SKM-1 (cell line): ENCODE measurements around the gene IRF8.

ENCODE experiments used
- DNase-seq: peaks from one replicate; lab custom pipeline; 2025; ENCODE audit not compliant: unreplicated experiment; lab: John Stamatoyannopoulos, UW

Gene IRF8

DNA sequence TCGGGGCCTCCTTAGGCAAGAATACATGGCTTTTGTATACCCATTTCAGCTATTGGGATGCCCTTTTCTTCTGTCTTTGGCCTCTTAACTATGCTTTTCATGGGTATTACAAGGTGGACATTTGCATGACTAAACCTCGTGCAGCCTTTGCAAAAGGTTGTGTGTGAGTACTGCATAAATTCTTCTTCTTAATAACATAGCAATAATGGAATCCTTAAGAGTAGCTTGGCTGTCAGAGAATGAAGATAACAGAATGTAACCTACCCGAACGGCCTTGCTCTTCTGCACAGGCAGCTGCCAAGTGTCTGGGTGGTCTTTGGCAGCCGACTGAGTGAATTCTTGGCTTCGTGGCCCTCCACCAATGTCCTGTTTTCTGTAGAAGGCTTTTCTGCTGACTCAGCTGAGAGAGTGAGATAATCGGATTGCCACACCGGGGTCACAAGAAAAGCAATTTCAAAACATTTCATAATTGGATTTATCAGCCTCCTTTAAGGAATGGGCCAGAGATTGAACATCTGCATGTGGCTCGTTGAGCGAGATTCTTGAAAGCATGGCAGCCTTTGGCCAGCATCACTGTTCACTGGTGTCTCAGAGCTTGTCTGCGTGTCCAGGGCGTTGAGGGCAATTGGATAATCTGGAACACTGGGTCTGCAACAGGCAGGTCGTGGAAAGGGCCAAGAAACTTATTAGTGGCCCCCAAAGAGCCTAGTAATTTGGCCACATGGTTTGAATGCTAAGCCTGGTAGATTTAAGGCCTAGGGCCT lies 13.4 kb downstream of the IRF8 start:
- DNase-seq = no peak

DNA sequence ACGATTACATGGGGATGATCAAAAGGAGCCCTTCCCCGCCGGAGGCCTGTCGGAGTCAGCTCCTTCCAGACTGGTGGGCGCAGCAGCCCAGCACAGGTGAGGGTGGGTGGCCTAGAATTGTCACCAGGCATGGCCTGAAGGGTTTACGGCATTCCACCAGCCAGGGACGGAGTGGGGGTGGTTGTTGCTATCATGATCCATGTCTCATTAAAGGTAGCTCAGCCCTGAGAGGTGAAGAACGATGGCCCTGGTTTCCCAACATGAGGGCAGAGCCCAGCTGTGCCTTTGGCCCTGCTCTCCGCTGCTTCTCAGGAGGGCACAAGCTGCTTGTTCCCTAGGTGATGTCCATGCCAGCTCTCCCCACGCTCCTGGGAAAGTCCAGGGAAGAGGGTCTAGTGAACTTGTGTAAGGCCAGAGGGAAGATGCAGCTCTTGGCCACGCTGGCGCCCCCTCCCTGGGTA lies 14.2 kb downstream of the IRF8 start:
- no peak for DNase-seq

- DNase-seq = no peak
Measured at GRCh38 chr16:85913688-85914422, 14.9 kb downstream of the IRF8 start.

DNA sequence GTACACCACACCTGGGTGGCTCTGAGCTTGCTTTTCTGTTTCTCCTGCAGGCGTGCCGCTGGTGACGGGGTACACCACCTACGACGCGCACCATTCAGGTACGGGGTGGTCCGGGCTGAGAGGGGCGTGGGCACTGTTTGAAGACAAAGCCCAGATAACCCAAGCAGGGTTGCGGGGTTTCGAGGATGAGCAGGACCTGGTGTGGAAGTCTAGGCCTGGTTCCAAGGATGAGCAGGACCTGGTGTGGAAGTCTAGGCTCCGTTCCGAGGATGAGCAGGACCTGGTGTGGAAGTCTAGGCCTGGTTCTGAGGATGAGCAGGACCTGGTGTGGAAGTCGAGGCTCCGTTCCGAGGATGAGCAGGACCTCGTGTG lies 15.4 kb downstream of the IRF8 start:
- no peak for DNase-seq

DNA sequence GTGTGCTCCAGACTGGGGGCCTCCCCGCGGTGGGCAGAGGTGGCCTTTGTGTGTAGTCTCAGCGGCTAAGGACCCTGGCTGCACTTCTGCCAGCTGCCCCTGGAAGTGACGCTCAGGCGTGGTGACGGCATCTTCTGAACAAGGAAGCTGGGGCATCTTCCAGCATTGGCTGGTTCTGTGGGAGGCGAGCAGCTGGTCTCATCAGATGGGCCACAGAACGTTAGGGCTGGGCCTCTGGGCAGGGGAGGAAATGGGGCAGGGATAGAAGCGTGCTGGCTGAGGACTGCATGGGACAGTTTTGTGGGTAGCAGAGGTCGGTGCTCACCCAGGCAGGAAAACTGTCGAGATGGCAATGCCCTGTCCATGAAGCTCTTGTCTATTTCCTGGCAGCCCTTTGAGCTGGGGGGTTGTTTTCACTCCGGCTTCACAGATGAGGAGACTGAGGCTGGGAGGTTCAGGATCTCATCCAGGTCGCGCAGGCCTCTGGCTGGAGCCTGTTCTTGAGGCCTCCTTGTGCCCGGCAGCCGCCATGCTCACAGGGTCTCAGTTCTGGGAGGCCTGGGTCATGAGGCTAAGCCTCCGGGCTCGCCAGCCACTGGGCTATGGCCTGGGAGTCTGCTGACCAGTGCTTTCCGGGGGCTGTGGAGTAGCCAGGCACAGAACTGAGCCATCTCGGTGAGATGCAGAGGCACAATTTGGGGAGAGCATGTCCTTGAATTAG lies 16.3 kb downstream of the IRF8 start:
- DNase-seq = no peak

GRCh38 chr16:85916141-85916890 lies 17.4 kb downstream of the IRF8 start:
- DNase-seq = no peak

- no peak for DNase-seq
Measured at GRCh38 chr16:85917012-85917411, 18.1 kb downstream of the IRF8 start.

- DNase-seq = no peak
Measured at GRCh38 chr16:85917959-85918358, 19.0 kb downstream of the IRF8 start.

DNA sequence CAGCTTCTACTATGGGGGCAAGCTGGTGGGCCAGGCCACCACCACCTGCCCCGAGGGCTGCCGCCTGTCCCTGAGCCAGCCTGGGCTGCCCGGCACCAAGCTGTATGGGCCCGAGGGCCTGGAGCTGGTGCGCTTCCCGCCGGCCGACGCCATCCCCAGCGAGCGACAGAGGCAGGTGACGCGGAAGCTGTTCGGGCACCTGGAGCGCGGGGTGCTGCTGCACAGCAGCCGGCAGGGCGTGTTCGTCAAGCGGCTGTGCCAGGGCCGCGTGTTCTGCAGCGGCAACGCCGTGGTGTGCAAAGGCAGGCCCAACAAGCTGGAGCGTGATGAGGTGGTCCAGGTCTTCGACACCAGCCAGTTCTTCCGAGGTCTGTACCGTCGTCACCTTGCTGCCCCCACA lies 19.5 kb downstream of the IRF8 start:
- DNase-seq = no peak

DNA sequence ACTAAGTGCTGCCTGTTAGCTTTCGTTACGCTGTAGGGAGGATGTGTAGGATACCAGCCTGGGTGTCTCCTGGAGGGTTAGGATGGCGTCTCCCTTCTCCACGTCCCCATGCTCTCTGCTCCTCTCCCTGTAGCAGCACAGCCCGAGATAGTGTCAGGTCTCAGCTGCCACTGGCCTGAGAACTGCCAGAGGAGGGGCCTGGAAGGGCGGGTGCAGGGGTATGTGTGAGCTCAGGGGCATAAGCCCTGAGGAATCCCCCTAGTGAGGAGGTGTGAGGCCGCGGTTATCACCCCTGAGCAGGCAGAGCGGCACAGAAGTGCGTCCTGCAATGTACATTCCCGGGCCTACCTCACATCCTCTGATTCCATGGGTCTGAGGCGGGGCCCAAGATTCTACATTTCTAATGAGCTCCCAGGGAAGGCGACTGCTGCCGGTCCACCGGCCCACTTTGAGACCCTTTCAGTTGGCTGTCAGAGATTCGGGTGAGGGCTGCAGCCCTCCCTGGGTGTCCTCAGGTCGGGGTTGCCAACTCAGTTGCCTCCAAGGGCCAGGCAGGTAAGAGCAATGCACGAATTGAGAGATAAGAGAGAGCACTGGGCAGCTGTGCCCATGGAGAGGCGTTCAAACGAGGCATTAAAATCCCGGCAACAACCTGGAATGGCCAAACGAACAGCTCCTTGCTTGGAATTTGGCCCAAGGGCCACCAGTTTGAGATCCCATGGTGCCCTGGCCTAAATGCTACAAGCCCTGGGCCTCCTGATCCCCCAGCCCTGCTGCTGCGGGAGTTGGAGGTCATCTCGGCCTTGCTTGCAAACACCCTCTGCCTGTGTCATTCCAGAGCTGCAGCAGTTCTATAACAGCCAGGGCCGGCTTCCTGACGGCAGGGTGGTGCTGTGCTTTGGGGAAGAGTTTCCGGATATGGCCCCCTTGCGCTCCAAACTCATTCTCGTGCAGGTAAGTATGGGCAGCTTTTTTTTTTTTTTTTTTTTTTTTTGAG lies 20.6 kb downstream of the IRF8 start:
- DNase-seq = no peak

- no peak for DNase-seq
Measured at GRCh38 chr16:85921026-85921425, 22.1 kb downstream of the IRF8 start.

DNA sequence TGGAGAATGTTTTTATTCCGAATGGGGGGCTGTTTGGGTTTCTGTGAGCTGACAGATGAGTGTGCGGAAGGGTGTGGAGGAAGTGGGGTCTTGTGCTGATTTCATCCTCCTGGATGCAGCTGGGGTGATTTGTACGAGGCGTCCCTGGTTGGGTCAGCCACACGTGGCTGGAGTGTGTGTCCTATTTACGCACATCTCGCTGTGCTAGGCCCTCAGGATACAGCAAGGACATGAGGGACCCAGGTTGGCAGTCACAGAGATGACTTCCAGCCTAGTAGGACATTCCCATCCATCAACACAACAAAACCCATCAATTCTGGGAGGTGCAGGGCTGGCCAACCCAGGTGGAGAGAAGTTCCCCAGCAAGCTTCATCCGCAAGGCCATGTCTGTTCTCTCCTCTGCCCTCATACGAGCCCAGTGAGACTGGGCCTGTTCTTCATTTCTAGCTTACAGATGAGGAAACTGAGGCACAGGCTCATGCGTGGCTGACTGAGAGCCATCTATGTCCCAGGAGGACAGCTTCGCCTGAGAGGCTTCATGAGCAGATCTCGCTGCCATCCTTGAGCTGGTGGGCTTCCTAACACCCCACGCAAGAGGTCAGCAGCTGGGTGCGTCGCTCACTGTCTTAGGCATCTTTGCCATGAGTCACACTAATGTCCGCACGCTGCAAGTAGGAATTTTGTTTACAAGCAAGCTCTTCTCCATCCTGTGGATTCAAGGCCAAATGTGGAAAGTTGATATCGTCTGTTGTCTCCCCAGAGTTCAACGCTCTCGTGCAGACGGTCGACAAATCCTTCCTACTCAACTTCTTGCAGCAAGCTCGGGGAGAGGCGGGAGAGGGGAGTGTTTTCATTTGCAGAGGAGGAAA lies 24.4 kb downstream of the IRF8 start:
- no peak for DNase-seq

GRCh38 chr16:85924675-85925074 lies 25.7 kb downstream of the IRF8 start:
- no peak for DNase-seq

DNA sequence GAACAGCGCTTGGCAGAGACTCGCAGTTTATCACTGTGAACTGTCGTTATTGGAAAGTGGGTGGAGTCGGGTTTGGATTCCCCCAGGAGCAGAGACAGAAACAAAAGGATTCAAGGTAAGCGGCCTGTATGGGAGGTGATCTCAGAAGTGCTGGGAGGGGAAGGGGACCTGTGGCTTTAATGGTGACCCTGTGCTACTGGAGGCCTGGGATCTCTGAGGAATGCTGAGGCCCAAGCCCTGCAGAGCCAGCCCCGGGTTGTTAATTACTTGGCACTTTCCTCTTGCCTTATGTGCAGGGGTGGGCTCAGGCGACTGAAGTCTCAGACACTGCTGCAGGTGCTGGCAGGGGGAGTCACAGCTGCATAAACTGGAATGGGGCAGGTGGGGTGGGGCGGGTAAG lies 27.4 kb downstream of the IRF8 start:
- DNase-seq = no peak

DNA sequence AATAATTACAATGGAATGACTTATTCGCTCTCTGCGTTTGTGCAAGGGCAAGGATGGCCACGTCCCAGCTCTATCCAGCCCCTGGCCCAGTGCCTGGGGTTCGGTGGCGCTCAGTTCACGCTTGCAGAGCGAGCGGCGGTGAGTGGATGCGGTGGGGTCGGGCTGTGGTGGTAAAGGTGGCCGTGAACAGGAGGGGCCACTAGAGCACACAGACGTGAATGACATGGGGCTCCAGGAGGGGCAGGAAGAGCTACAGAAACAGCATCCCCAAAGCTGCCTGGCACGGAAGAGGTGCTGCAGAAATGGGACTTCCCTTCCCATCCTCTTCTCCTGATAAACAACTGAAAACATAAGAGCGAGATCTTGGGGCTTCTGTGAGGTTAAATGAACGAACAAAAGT lies 28.4 kb downstream of the IRF8 start:
- DNase-seq = no peak

GRCh38 chr16:85927959-85928358 lies 29.0 kb downstream of the IRF8 start:
- DNase-seq = no peak

- peak; percentile 95 for DNase-seq
Measured at GRCh38 chr16:85928401-85928820, 29.4 kb downstream of the IRF8 start.

- no peak for DNase-seq
Measured at GRCh38 chr16:85929259-85929721, 30.3 kb downstream of the IRF8 start.

DNA sequence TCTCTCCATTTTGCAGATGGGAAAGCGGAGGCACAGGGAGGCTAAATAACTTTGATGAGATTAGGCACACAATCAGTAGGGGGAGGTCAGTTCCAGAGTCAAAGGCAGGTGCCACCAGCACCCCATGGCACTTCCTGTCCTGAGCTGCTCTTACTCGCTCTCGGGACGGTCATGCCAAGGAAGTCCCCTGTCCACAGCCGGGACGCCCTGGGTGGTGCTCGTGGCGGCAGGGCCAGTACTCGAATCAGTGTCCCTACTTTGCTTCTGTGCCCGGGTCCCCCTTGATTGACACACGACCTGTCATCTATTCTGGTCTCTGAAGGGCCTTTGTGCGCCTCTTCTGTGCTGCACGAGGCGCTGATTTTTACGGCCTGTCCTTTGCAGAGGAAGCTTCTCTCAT lies 31.3 kb downstream of the IRF8 start:
- no peak for DNase-seq
